GM18909 (cell line): ENCODE measurements around the gene OSBPL10.

Source experiments
- ATAC-seq: cut with Tn5 transposase; IDR thresholded peaks from one replicate; pipeline ENCODE4 v1.9.1; 2021; ENCODE audit warnings: mild to moderate bottlenecking; ENCODE audit not compliant: unreplicated experiment, poor library complexity

The OSBPL10 gene

GRCh38 chr3:31927811-31928210, 53.3 kb downstream of the OSBPL10 start:
- no peak for ATAC-seq

- ATAC-seq = no peak
These were observed 54.5 kb downstream of the OSBPL10 start for GRCh38 chr3:31926543-31926942.

GRCh38 chr3:31925271-31925630, 55.8 kb downstream of the OSBPL10 start:
- ATAC-seq = peak; percentile 59

GRCh38 chr3:31924610-31925270, 56.3 kb downstream of the OSBPL10 start:
- ATAC-seq = peak; percentile 12

- no peak for ATAC-seq
These were observed 58.1 kb downstream of the OSBPL10 start for GRCh38 chr3:31922962-31923361.

- no peak for ATAC-seq
These were observed 59.2 kb downstream of the OSBPL10 start for GRCh38 chr3:31921837-31922236.

GRCh38 chr3:31920310-31920709, 60.8 kb downstream of the OSBPL10 start:
- ATAC-seq = no peak

- no peak for ATAC-seq
These were observed 61.5 kb downstream of the OSBPL10 start for GRCh38 chr3:31919528-31919927.

- peak; percentile 68 for ATAC-seq
These were observed 62.6 kb downstream of the OSBPL10 start for GRCh38 chr3:31918179-31919150.

GRCh38 chr3:31917303-31918005, 63.6 kb downstream of the OSBPL10 start:
- peak; percentile 87 for ATAC-seq

GRCh38 chr3:31911643-31912042, 69.4 kb downstream of the OSBPL10 start:
- ATAC-seq = no peak

- no peak for ATAC-seq
These were observed 69.9 kb downstream of the OSBPL10 start for GRCh38 chr3:31911124-31911523.

GRCh38 chr3:31909455-31909854, 71.6 kb downstream of the OSBPL10 start:
- ATAC-seq = no peak

- peak; percentile 93 for ATAC-seq
These were observed 72.5 kb downstream of the OSBPL10 start for GRCh38 chr3:31908391-31909097.

GRCh38 chr3:31906182-31906581, 74.9 kb downstream of the OSBPL10 start:
- ATAC-seq = no peak

GRCh38 chr3:31903686-31904431, 77.2 kb downstream of the OSBPL10 start:
- no peak for ATAC-seq

- no peak for ATAC-seq
These were observed 80.5 kb downstream of the OSBPL10 start for GRCh38 chr3:31900583-31900982.

- ATAC-seq = no peak
These were observed 84.2 kb downstream of the OSBPL10 start for GRCh38 chr3:31896648-31897433.

- ATAC-seq = no peak
These were observed 85.0 kb downstream of the OSBPL10 start for GRCh38 chr3:31896026-31896425.
